Measurements from ENCODE around the gene HIPK2.

HIPK2 gene

DNA sequence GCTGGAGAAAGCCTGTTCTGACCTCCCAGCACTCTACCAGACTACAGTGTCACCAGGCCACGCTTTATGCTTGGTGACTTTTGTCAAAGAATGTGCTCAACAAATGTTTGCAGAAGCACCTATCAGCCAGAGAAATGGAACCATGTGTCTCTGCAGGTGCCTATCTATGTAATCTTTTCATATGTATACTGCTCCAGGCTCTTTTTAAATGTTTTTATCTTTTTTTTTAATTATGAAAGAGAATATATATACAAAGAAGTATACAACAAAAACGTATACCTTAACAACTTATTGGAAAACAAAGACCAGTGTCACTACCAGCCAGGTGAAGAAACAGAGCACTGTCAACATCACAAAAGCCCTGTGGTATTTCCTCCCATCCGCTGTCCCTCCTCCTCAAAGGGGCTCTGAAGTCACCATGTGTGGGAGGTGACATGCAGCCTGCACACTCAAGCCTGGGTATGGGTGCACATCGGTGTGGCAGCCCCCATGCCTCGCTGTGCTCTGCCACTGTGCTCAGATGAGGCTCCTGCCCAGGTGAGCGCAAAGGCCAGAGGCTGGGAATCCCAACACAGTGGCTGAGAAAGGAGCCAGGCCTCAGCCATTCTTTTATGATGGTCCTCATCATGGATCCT, 133.7 kb downstream of the HIPK2 start:
- no peak overlapping the region for H3K4me2 ChIP-seq (ENCODE audit: low read length)
- H3K9ac ChIP-seq, result no peak overlapping the region
- no peaks in the 10 kb centered on the region for H3K9me3 ChIP-seq (ENCODE audit: control insufficient read depth, low read length)
- no peak overlapping the region for H3K4me3 ChIP-seq (ENCODE audit: low read depth, low read length)
- H3K4me1 ChIP-seq, result no peaks in the 10 kb centered on the region
- TF ChIP-seq, protein P1, sequence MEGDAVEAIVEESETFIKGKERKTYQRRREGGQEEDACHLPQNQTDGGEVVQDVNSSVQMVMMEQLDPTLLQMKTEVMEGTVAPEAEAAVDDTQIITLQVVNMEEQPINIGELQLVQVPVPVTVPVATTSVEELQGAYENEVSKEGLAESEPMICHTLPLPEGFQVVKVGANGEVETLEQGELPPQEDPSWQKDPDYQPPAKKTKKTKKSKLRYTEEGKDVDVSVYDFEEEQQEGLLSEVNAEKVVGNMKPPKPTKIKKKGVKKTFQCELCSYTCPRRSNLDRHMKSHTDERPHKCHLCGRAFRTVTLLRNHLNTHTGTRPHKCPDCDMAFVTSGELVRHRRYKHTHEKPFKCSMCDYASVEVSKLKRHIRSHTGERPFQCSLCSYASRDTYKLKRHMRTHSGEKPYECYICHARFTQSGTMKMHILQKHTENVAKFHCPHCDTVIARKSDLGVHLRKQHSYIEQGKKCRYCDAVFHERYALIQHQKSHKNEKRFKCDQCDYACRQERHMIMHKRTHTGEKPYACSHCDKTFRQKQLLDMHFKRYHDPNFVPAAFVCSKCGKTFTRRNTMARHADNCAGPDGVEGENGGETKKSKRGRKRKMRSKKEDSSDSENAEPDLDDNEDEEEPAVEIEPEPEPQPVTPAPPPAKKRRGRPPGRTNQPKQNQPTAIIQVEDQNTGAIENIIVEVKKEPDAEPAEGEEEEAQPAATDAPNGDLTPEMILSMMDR (IDR thresholded peaks at IDR 0.05), result no peak
- no peaks in the 10 kb centered on the region for H3K36me3 ChIP-seq (ENCODE audit: control insufficient read depth, insufficient read depth, low read length)
- H3K79me2 ChIP-seq, result peaks cover 35% of the 10 kb centered on the region
- H2AFZ ChIP-seq, result no peak overlapping the region
- H3K27ac ChIP-seq, result no peak overlapping the region
- no peaks in the 10 kb centered on the region for H3K27me3 ChIP-seq (ENCODE audit: control insufficient read depth, insufficient read depth, low read length)

DNA sequence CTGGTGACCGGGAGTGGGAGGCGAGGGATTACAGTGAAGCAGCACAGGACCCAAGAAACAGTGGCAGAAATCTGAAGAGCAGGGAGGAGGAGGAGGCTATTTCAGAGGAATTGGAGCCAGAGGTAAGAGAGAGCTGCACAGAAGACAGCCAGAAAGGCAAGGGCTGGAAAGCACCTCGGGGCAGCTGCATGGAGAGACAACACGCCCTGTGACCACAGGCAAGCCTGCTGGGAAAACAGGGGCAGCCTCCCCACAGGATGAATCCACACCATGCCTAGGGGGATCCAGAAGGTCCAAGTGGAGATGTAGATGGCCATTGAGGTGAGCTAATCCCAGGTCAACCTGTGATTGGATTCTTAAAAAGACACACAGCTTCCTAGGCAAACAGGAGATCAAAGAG, 135.5 kb downstream of the HIPK2 start:
- H3K79me2 ChIP-seq, result peaks cover 53% of the 10 kb centered on the region
- H3K9me3 ChIP-seq (ENCODE audit: control insufficient read depth, low read length), result no peaks in the 10 kb centered on the region
- no peak overlapping the region for H3K4me2 ChIP-seq (ENCODE audit: low read length)
- no peak overlapping the region for H3K9ac ChIP-seq
- no peak overlapping the region for H3K4me3 ChIP-seq (ENCODE audit: low read depth, low read length)
- H3K4me1 ChIP-seq, result no peaks in the 10 kb centered on the region
- H3K27me3 ChIP-seq (ENCODE audit: control insufficient read depth, insufficient read depth, low read length), result no peaks in the 10 kb centered on the region
- no peaks in the 10 kb centered on the region for H3K36me3 ChIP-seq (ENCODE audit: control insufficient read depth, insufficient read depth, low read length)
- H2AFZ ChIP-seq, result no peak overlapping the region
- no peak overlapping the region for H3K27ac ChIP-seq
- TF ChIP-seq, protein P1 (IDR thresholded peaks at IDR 0.05), result no peak

DNA sequence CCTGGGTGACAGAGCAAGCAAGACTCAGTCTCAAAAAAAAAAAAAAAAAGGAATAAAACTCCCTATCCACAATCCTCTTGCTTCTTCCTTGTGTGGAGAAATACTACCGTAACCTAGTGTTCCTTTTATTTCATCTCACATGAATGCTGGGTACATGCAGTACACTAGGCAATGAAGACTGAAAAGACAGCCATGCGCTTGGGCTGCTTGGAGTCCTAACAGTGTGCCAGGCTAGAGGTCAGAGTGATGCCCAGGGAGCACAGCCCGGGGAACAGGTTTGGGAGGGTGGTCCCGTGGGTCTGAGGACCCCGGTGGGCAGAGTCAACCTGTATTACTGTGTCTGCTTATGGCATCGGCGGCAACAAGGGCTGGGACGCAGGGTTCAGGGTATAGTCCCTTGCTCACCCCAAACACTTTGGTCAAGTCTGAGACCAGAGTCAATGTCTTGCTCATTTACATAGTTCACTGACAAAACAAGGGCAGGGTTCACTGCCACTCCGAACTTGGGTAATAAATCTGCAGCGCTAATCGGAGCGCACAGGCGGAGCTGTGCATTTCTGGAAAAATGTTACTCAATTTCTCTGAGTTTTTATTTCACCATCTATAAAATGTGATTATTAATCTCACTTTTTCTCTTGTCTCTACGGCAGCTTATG, 136.3 kb downstream of the HIPK2 start:
- Histone ChIP-seq H3K27ac (no peak overlapping the region), H3K4me3 (ENCODE audit: low read depth, low read length) (no peak overlapping the region), H3K27me3 (ENCODE audit: control insufficient read depth, insufficient read depth, low read length) (no peaks in the 10 kb centered on the region), H3K4me2 (ENCODE audit: low read length) (no peak overlapping the region), H3K36me3 (ENCODE audit: control insufficient read depth, insufficient read depth, low read length) (no peaks in the 10 kb centered on the region), H2AFZ (no peak overlapping the region), H3K79me2 (peaks cover 60% of the 10 kb centered on the region), H3K9ac (no peak overlapping the region), H3K4me1 (no peaks in the 10 kb centered on the region), H3K9me3 (ENCODE audit: control insufficient read depth, low read length) (no peaks in the 10 kb centered on the region)
- TF ChIP-seq, protein P1 (IDR thresholded peaks at IDR 0.05), result no peak

DNA sequence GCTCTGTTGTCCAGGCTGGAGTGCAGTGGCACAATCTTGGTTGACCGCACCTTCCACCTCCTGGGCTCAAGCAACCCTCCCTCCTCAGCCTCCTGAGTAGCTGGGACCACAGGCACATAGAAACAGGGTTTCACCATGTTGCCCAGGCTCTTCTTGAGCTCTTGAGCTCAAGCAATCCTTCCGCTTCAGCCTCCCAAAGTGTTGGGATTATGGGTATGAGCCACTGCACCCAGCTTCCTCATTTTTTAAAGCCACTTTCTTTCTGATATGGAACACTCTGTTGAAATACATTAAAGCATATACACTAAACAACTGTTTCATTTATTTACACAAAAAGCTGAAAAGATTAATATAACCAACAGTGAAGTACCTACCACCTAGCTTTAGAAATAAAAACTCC, 137.1 kb downstream of the HIPK2 start:
- no peak overlapping the region for H3K4me2 ChIP-seq (ENCODE audit: low read length)
- TF ChIP-seq, protein P1 (IDR thresholded peaks at IDR 0.05), result no peak
- H3K79me2 ChIP-seq, result peaks cover 64% of the 10 kb centered on the region
- H2AFZ ChIP-seq, result no peak overlapping the region
- H3K4me3 ChIP-seq (ENCODE audit: low read depth, low read length), result no peak overlapping the region
- no peaks in the 10 kb centered on the region for H3K9me3 ChIP-seq (ENCODE audit: control insufficient read depth, low read length)
- no peaks in the 10 kb centered on the region for H3K36me3 ChIP-seq (ENCODE audit: control insufficient read depth, insufficient read depth, low read length)
- no peak overlapping the region for H3K27ac ChIP-seq
- no peaks in the 10 kb centered on the region for H3K27me3 ChIP-seq (ENCODE audit: control insufficient read depth, insufficient read depth, low read length)
- H3K4me1 ChIP-seq, result no peaks in the 10 kb centered on the region
- H3K9ac ChIP-seq, result no peak overlapping the region

DNA sequence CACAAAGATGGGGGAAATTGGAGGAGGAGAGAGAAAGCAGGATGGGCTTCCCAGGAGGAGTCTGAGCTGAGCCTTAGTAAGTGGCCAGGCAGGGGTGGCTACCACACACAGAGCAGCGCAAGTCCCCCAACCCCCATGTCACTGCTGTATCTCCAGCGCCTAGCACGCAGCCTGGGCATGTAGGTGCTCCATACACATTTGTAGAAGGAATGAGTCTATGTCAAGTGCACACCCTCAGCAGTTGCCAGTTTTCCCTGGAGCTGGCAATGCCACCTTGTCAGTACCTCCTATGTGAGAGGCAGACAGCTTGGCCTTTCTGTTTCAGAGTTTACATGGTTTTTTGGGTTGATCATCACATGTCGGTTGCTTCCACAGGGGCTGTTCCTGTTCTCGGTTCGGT, 138.2 kb downstream of the HIPK2 start:
- Histone ChIP-seq H3K9ac (no peak overlapping the region), H3K4me1 (no peaks in the 10 kb centered on the region), H3K27me3 (ENCODE audit: control insufficient read depth, insufficient read depth, low read length) (no peaks in the 10 kb centered on the region), H3K4me2 (ENCODE audit: low read length) (no peak overlapping the region), H3K4me3 (ENCODE audit: low read depth, low read length) (no peak overlapping the region), H3K9me3 (ENCODE audit: control insufficient read depth, low read length) (no peaks in the 10 kb centered on the region), H3K79me2 (peaks cover 58% of the 10 kb centered on the region), H3K36me3 (ENCODE audit: control insufficient read depth, insufficient read depth, low read length) (no peaks in the 10 kb centered on the region), H3K27ac (no peak overlapping the region), H2AFZ (no peak overlapping the region)
- TF ChIP-seq, protein P1 (IDR thresholded peaks at IDR 0.05), result no peak
